Smooth muscle cell (in vitro differentiated cells): ENCODE data around the gene DHRS11. TPM values are rescaled to one million over a fixed set of nuclear protein-coding genes. Genes with fewer than 3 reads are reported as not detected.

Source experiments
- DNase-seq: peaks from one replicate; lab custom pipeline; 2025; ENCODE audit not compliant: unreplicated experiment; lab: John Stamatoyannopoulos, UW
- H2AFZ ChIP-seq: fragments of 200-600 bp; sonication (generic); 2 replicates; pipeline ENCODE4 v1.6.0; 2016; ENCODE audit warnings: antibody characterized with exemption, low read depth, mild to moderate bottlenecking
- H3F3A ChIP-seq: fragments of 200-600 bp; sonication (generic); 2 replicates; pipeline ENCODE4 v1.6.0; 2017; ENCODE audit warnings: antibody characterized with exemption, low read depth
- H3K27ac ChIP-seq: fragments of 200-600 bp; sonication (generic); 2 replicates; pipeline ENCODE4 v1.5.1; 2016; ENCODE audit warnings: low read depth, mild to moderate bottlenecking
- H3K27me3 ChIP-seq: fragments of 200-600 bp; sonication (generic); 2 replicates; pipeline ENCODE4 v1.6.1; 2016; ENCODE audit warnings: low read depth, mild to moderate bottlenecking
- H3K36me3 ChIP-seq: fragments of 200-600 bp; sonication (generic); 2 replicates; pipeline ENCODE4 v1.5.1; 2016; ENCODE audit warnings: low read depth
- H3K4me1 ChIP-seq: fragments of 200-600 bp; sonication (generic); 2 replicates; pipeline ENCODE4 v1.5.1; 2016; ENCODE audit warnings: low read depth
- H3K4me2 ChIP-seq: fragments of 200-600 bp; sonication (generic); 2 replicates; pipeline ENCODE4 v1.6.0; 2016; ENCODE audit warnings: mild to moderate bottlenecking
- H3K4me3 ChIP-seq: fragments of 200-600 bp; sonication (generic); 2 replicates; pipeline ENCODE4 v1.5.1; 2016; ENCODE audit warnings: mild to moderate bottlenecking
- H3K79me2 ChIP-seq: fragments of 200-600 bp; sonication (generic); 2 replicates; pipeline ENCODE4 v1.6.0; 2016; ENCODE audit warnings: low read depth, mild to moderate bottlenecking
- H3K9ac ChIP-seq: fragments of 200-600 bp; sonication (generic); 2 replicates; pipeline ENCODE4 v1.6.0; 2016; ENCODE audit warnings: low read depth
- H3K9me3 ChIP-seq: fragments of 200-600 bp; sonication (generic); replicated peaks from 2 replicates; pipeline ENCODE4 v1.5.1; 2016; ENCODE audit warnings: low read depth
- H4K20me1 ChIP-seq: fragments of 200-600 bp; sonication (generic); 2 replicates; pipeline ENCODE4 v1.6.0; 2016; ENCODE audit warnings: low read depth
- WGBS: methylation state at CpG from one replicate; pipeline ENCODE4 v1.1.7; 2016; ENCODE audit warnings: low lambda C conversion rate; 5-methylcytosine and 5-hydroxymethylcytosine counted together
- polyA plus RNA-seq: library from polyadenylated mRNA; unstranded; fragments of >200 nt; fragmentation: Nextera tagmentation; extraction: Ambion mirVana; gene quantifications from 2 replicates; pipeline ENCODE4 v1.2.1, GENCODE V29; 2016
- total RNA-seq: library from RNA; depleted of rRNA; stranded (reverse); fragments of >200 nt; gene quantifications from 2 replicates; pipeline ENCODE4 v1.2.3, GENCODE V29; 2014
- TF ChIP-seq, protein P1 (sequence below): fragments of 200-600 bp; sonication (generic); IDR thresholded peaks from 2 replicates; pipeline ENCODE4 v1.5.1; 2017; ENCODE audit warnings: borderline replicate concordance, mild to moderate bottlenecking, antibody characterized with exemption; ENCODE audit not compliant: insufficient read depth, poor library complexity, severe bottlenecking

Gene DHRS11
- total and polyA plus RNA-seq, 2 experiments from 2014 or later, result 3.1 to 9.4 TPM

DNA sequence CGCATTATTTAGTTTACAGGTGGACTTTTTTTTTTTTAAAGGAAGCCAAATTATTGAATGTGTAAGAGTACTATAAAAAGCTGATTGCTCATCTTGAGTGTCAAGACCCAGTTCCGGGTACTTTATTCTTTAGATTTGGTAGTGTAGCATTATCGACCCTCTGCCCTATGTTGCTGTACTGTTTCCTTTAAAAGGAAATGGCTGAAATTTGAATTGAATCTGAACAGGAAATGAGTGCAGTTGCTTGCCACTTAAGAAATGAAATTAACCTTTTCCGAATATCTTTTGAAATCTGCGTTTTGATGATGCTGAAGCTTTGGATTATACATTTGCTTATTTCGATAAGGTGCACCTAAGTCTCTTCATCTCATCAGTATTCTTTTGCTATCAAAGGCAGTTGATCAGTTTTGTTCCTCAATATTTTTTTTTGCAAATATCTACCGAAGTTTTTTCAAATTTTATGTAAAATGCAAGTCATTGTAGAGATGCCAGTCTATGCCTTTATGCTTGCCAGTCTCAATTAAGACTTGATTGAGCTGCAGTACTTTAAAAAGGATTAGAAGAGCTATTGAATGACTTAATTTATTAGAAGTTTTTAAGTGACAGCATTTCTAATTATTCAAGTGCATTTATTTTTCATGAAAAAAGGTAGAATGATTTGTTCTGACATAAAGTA is 45.1 kb upstream of the DHRS11 start:
- no peaks in the 10 kb centered on the region for H3K9me3 ChIP-seq
- peak overlapping the region; percentile 95 for H3K4me2 ChIP-seq
- H3K4me3 ChIP-seq, result peak overlapping the region; percentile 100
- DNase-seq, result no peak
- peak overlapping the region; percentile 99 for H3K9ac ChIP-seq
- 27% methylated on average over 7 of the region's 7 CpGs for WGBS
- H3K36me3 ChIP-seq, result no peaks in the 10 kb centered on the region
- no peaks in the 10 kb centered on the region for H3K27me3 ChIP-seq
- TF ChIP-seq, protein P1, sequence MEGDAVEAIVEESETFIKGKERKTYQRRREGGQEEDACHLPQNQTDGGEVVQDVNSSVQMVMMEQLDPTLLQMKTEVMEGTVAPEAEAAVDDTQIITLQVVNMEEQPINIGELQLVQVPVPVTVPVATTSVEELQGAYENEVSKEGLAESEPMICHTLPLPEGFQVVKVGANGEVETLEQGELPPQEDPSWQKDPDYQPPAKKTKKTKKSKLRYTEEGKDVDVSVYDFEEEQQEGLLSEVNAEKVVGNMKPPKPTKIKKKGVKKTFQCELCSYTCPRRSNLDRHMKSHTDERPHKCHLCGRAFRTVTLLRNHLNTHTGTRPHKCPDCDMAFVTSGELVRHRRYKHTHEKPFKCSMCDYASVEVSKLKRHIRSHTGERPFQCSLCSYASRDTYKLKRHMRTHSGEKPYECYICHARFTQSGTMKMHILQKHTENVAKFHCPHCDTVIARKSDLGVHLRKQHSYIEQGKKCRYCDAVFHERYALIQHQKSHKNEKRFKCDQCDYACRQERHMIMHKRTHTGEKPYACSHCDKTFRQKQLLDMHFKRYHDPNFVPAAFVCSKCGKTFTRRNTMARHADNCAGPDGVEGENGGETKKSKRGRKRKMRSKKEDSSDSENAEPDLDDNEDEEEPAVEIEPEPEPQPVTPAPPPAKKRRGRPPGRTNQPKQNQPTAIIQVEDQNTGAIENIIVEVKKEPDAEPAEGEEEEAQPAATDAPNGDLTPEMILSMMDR, result no peak
- peaks cover 27% of the 10 kb centered on the region for H3K4me1 ChIP-seq
- H3F3A ChIP-seq, result peaks cover 16% of the 10 kb centered on the region
- peaks cover 57% of the 10 kb centered on the region for H4K20me1 ChIP-seq
- H3K79me2 ChIP-seq, result peaks cover 80% of the 10 kb centered on the region
- peak overlapping the region; percentile 93 for H3K27ac ChIP-seq
- H2AFZ ChIP-seq, result no peak overlapping the region

DNA sequence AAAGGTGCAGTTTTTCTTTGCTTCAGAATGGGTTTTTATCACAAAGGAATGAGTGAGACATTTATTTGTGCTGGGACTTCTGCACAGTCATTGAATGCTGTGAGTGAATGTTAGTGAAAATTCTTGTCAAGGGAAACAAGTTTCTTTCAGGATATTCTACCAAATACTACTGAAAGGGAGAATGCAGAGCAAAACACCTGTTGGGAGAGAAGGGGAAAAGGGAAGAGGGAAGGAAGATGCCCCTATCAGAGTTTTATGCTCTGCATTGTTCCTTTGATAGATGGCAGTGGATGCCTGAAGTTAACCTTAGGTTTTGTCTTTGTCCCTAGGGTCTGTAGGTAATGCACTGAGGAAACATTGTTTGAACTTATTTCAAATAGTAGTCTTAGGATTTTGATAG is 43.9 kb upstream of the DHRS11 start:
- DNase-seq, result no peak
- Histone ChIP-seq H4K20me1 (peaks cover 69% of the 10 kb centered on the region), H3K9ac (no peak overlapping the region), H3K27me3 (no peaks in the 10 kb centered on the region), H3K4me2 (peak overlapping the region; percentile 95), H3K36me3 (no peaks in the 10 kb centered on the region), H3K79me2 (peaks cover 82% of the 10 kb centered on the region), H3F3A (peaks cover 19% of the 10 kb centered on the region), H3K4me3 (peak overlapping the region; percentile 100), H2AFZ (no peak overlapping the region), H3K9me3 (no peaks in the 10 kb centered on the region), H3K27ac (peak overlapping the region; percentile 93), H3K4me1 (peaks cover 27% of the 10 kb centered on the region)
- TF ChIP-seq, protein P1, result no peak

DNA sequence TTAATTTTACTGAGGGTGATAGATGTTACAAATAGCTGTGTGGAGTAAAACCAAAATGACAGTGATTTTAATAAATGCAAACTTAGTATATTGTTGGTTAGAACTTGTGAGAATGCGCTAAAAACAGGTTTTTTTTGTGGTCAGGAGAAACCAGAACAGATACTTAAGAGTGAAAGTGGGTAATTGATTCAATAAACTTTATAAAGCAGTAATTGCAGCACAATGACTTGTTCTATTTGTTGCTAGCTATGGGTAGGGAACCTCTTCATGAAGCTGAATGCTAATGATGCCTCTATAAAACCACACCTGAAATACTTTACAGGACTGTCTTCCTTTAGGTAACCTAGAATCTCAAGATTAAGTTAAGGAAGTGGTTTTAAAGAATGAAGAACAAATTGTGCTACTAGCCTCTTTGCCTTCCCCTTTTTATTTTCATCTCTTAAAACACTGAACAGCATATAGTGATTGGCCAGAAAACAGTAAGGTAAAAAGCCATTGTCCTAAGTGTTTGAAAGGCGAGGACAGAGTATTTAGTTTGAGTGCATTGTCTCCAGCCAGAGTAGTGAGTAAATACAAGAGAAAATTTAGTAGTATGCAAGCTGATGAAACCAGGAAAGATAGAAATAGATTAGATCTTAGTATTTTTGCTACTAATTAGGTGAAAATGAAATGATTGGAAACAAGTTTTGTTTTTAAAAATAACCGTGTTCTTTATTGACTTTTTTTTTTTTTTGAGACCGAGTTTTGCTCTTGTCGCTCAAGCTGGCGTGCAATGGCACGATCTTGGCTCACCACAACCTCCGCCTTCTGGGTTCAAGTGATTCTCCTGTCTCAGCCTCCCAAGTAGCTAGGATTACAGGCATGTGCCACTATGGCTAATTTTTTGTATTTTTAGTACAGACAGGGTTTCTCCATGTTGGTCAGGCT is 40.9 kb upstream of the DHRS11 start:
- Histone ChIP-seq H3F3A (peaks cover 17% of the 10 kb centered on the region), H3K4me2 (no peak overlapping the region), H3K27ac (peak overlapping the region; percentile 1), H2AFZ (no peak overlapping the region), H3K27me3 (no peaks in the 10 kb centered on the region), H3K9me3 (no peaks in the 10 kb centered on the region), H3K79me2 (peaks cover 100% of the 10 kb centered on the region), H3K36me3 (no peaks in the 10 kb centered on the region), H3K9ac (no peak overlapping the region), H4K20me1 (peaks cover 98% of the 10 kb centered on the region), H3K4me1 (peaks cover 22% of the 10 kb centered on the region), H3K4me3 (no peak overlapping the region)
- TF ChIP-seq, protein P1, result no peak
- 95% methylated on average over 8 of the region's 8 CpGs for WGBS
- DNase-seq, result no peak
